Measurements from ENCODE around the gene IDH1. TPM values are rescaled to one million over a fixed set of nuclear protein-coding genes. Genes with fewer than 3 reads are reported as not detected.
"Not testable (repeated sequence)": the region's sequence is repeated elsewhere in the genome, so short reads cannot be mapped to it uniquely, and the experiment has no call there.

The IDH1 gene
- total and polyA plus RNA-seq, 2 donors (not counting 1 experiment from before 2014, with no cell fraction given): 13.9 to 41.4 TPM

- ChIA-PET CTCF (interaction anchor here (0.8 to 2.4 kb wide), 5 partner anchors 9 to 735 kb away, joined by 3 to 63 read pairs (median 4); partner anchors contain the start of genes CREB1 and IDH1), POLR2A (interaction anchor here (0.7 to 3.4 kb wide), 6 partner anchors 11 to 735 kb away, joined by 3 to 31 read pairs (median 7); partner anchors contain the start of genes CREB1, IDH1 and METTL21A)
- TF ChIP-seq, protein P1, sequence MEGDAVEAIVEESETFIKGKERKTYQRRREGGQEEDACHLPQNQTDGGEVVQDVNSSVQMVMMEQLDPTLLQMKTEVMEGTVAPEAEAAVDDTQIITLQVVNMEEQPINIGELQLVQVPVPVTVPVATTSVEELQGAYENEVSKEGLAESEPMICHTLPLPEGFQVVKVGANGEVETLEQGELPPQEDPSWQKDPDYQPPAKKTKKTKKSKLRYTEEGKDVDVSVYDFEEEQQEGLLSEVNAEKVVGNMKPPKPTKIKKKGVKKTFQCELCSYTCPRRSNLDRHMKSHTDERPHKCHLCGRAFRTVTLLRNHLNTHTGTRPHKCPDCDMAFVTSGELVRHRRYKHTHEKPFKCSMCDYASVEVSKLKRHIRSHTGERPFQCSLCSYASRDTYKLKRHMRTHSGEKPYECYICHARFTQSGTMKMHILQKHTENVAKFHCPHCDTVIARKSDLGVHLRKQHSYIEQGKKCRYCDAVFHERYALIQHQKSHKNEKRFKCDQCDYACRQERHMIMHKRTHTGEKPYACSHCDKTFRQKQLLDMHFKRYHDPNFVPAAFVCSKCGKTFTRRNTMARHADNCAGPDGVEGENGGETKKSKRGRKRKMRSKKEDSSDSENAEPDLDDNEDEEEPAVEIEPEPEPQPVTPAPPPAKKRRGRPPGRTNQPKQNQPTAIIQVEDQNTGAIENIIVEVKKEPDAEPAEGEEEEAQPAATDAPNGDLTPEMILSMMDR (IDR thresholded peaks at IDR 0.05): no peak
- no peak for TF ChIP-seq EZH2 (IDR thresholded peaks at IDR 0.05; ENCODE audit: borderline replicate concordance, insufficient read depth, low read depth, low read length, poor library complexity, severe bottlenecking)
- Mint-ChIP-seq H3K9me3 (ENCODE audit: insufficient read depth) (no peaks in the 10 kb centered on the region), H3K27me3 (no peaks in the 10 kb centered on the region), H3K27ac (peak overlapping the region; percentile 99), H3K4me3 (peak overlapping the region; percentile 95), H3K4me1 (peaks cover 43% of the 10 kb centered on the region)
- Histone ChIP-seq H3K4me3 (ENCODE audit: control extremely low read depth in 1 of 5, extremely low read depth in 1 of 5, insufficient read depth in 1 of 5, low read depth in 2 of 5, low read length in 4 of 5) (peak overlapping the region; percentile 61 to 98 (median 76)), H3K27me3 (replicated peaks in 1 of 4; ENCODE audit: control extremely low read depth in 1 of 4, control insufficient read depth in 3 of 4, insufficient read depth in 4 of 4, low read length in 3 of 4) (no peaks in the 10 kb centered on the region), H3K4me1 (ENCODE audit: control insufficient read depth in 2 of 2, insufficient read depth in 2 of 2, low read length in 2 of 2) (peaks cover 34 to 42% of the 10 kb centered on the region in 2 donors), H3K36me3 (replicated peaks in 1 of 2; ENCODE audit: control extremely low read depth in 1 of 2, control insufficient read depth in 1 of 2, extremely low read depth in 1 of 2, insufficient read depth in 2 of 2, low read length in 1 of 2) (no peaks in the 10 kb centered on the region), H3K9me3 (ENCODE audit: control extremely low read depth in 1 of 3, control insufficient read depth in 2 of 3, insufficient read depth in 1 of 3, low read length in 2 of 3) (no peaks in the 10 kb centered on the region), H3K4me2 (replicated peaks; ENCODE audit: low read depth, low read length, poor library complexity, severe bottlenecking) (peak overlapping the region; percentile 87), H4K20me1 (ENCODE audit: control insufficient read depth, insufficient read depth, low read length, poor library complexity, severe bottlenecking) (peaks cover 23% of the 10 kb centered on the region), H3K9ac (ENCODE audit: low read length) (peak overlapping the region; percentile 90), H3K27ac (ENCODE audit: low read length in 2 of 2) (peak overlapping the region; percentile 85 to 89), H2AFZ (ENCODE audit: insufficient read depth, low read depth, low read length, poor library complexity, severe bottlenecking) (peak overlapping the region; percentile 89), H3K79me2 (ENCODE audit: control insufficient read depth, insufficient read depth, low read length) (peaks cover 42% of the 10 kb centered on the region)
- intact Hi-C loops (cut with micrococcal nuclease): loop anchor here (1.0 to 10.0 kb wide), 7 partner anchors 88 to 1905 kb away; partner anchors contain the start of genes CCNYL1, FASTKD2, KANSL1L and MDH1B
- 8% methylated on average over 6 of the region's 9 CpGs for WGBS (ENCODE audit: insufficient coverage)
- ATAC-seq (ENCODE audit: low read depth) (peak; percentile 54), DNase-seq (peak; percentile 82)
Observed at GRCh38 chr2:208265371-208265800, 10.5 kb upstream of the IDH1 start.

DNA sequence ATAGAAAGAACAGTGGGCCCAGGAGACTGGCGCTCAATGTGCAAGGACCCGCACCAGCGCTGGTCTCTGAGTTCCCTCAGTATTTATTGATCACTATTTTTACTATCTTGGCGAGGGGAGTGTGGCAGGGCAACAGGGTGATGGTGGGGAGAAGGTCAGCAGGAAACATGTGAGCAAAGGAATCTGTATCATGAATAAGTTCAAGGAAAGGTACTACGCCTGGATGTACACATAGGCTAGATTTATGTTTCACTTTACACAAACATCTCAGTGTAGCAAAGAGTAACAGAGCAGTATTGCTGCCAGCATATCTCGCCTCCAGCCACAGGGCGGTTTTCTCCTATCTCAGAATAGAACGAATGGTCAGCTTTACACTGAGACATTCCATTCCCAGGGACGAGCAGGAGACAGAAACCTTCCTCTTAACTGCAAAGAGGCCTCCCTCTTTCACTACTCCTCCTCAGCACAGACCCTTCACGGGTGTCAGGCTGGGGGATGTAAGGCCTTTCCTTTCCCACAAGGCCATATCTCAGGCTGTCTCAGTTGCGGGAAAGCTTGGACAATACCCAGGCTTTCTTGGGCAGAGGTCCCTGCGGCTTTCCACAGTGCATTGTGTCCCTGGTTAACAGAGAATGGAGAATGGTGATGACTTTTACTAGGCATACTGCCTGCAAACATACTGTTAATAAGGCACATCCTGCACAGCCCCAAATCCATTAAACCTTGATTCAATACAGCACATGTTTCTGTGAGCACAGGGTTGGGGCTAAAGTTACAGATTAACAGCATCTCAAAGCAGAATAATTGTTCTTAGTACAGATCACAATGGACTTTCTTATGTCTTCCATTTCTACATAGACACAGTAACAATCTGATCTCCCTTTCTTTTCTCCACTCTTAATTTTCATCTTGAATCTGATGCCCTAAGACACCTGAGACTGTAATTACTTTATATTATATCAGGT, 2.3 kb upstream of the IDH1 start:
- Mint-ChIP-seq H3K4me3 (peak overlapping the region; percentile 15), H3K4me1 (peaks cover 35% of the 10 kb centered on the region)
- CTCF ChIA-PET: interaction anchor here (6.0 kb wide), 1 partner anchor 9 kb away, joined by 63 read pairs; the partner anchor contains the start of gene PIKFYVE
- H3K4me3 ChIP-seq (ENCODE audit: control extremely low read depth in 1 of 5, extremely low read depth in 1 of 5, insufficient read depth in 1 of 5, low read depth in 2 of 5, low read length in 4 of 5); H3K27ac ChIP-seq (ENCODE audit: low read length in 2 of 2); H3K9me3 Mint-ChIP-seq (ENCODE audit: insufficient read depth); DNase-seq; H3K9ac ChIP-seq (ENCODE audit: low read length); H2AFZ ChIP-seq (ENCODE audit: insufficient read depth, low read depth, low read length, poor library complexity, severe bottlenecking); H3K4me2 ChIP-seq (replicated peaks; ENCODE audit: low read depth, low read length, poor library complexity, severe bottlenecking); H3K36me3 ChIP-seq (replicated peaks in 1 of 2; ENCODE audit: control extremely low read depth in 1 of 2, control insufficient read depth in 1 of 2, extremely low read depth in 1 of 2, insufficient read depth in 2 of 2, low read length in 1 of 2); H3K27ac Mint-ChIP-seq; H3K27me3 ChIP-seq (replicated peaks in 1 of 4; ENCODE audit: control extremely low read depth in 1 of 4, control insufficient read depth in 3 of 4, insufficient read depth in 4 of 4, low read length in 3 of 4); POLR2A ChIA-PET; ATAC-seq (ENCODE audit: low read depth); H3K27me3 Mint-ChIP-seq; H3K9me3 ChIP-seq (ENCODE audit: control extremely low read depth in 1 of 3, control insufficient read depth in 2 of 3, insufficient read depth in 1 of 3, low read length in 2 of 3); H4K20me1 ChIP-seq (ENCODE audit: control insufficient read depth, insufficient read depth, low read length, poor library complexity, severe bottlenecking): not testable (repeated sequence)
- intact Hi-C loops (cut with micrococcal nuclease): loop anchor here (10.0 kb wide), 2 partner anchors 512 to 1092 kb away; partner anchors contain the start of gene KLF7
- 92% methylated on average over 2 of the region's 12 CpGs for WGBS (ENCODE audit: insufficient coverage)
- peaks cover 19% of the 10 kb centered on the region for H3K79me2 ChIP-seq (ENCODE audit: control insufficient read depth, insufficient read depth, low read length)
- H3K4me1 ChIP-seq (ENCODE audit: control insufficient read depth in 2 of 2, insufficient read depth in 2 of 2, low read length in 2 of 2): peaks cover 21 to 23% of the 10 kb centered on the region in 2 donors

Data from B cell (primary cell).